ENCODE measurements around the gene CBX5.

Gene CBX5

GRCh38 chr12:54280468-54281260 lies 742 bp upstream of the CBX5 start, which contains the start of gene HNRNPA1:
Gene HNRNPA1, plus strand, starts transcription at chr12:54280726. Its CDS starts 82 bp downstream, at chr12:54280808.
- TF ChIP-seq CTCF (IDR thresholded peaks at IDR 0.05; ENCODE audit: insufficient read depth, low read depth, low read length, missing control alignments), result no peak
- H3K4me3 ChIP-seq (ENCODE audit: low read length), result peak within 1 kb of the TSS; percentile 98
- DNase-seq (ENCODE audit: low read depth), result peak; percentile 100

GRCh38 chr12:54279227-54279631 lies 693 bp downstream of the CBX5 start:
- DNase-seq (ENCODE audit: low read depth), result no peak
- no peak for TF ChIP-seq CTCF (IDR thresholded peaks at IDR 0.05; ENCODE audit: insufficient read depth, low read depth, low read length, missing control alignments)
- peak overlapping the region; percentile 98 for H3K4me3 ChIP-seq (ENCODE audit: low read length)

GRCh38 chr12:54277823-54278276 lies 2.1 kb downstream of the CBX5 start:
- peak overlapping the region; percentile 98 for H3K4me3 ChIP-seq (ENCODE audit: low read length)
- no peak for DNase-seq (ENCODE audit: low read depth)
- TF ChIP-seq CTCF (IDR thresholded peaks at IDR 0.05; ENCODE audit: insufficient read depth, low read depth, low read length, missing control alignments), result no peak

GRCh38 chr12:54276368-54276767 lies 3.6 kb downstream of the CBX5 start:
- TF ChIP-seq CTCF (IDR thresholded peaks at IDR 0.05; ENCODE audit: insufficient read depth, low read depth, low read length, missing control alignments), result no peak
- no peak overlapping the region for H3K4me3 ChIP-seq (ENCODE audit: low read length)
- DNase-seq (ENCODE audit: low read depth), result no peak

- H3K4me3 ChIP-seq (ENCODE audit: low read length), result no peak overlapping the region
- no peak for TF ChIP-seq CTCF (IDR thresholded peaks at IDR 0.05; ENCODE audit: insufficient read depth, low read depth, low read length, missing control alignments)
- DNase-seq (ENCODE audit: low read depth), result no peak
Observed at GRCh38 chr12:54273981-54274380, 5.9 kb downstream of the CBX5 start.

GRCh38 chr12:54272214-54272613 lies 7.7 kb downstream of the CBX5 start:
- TF ChIP-seq CTCF (IDR thresholded peaks at IDR 0.05; ENCODE audit: insufficient read depth, low read depth, low read length, missing control alignments), result no peak
- no peak overlapping the region for H3K4me3 ChIP-seq (ENCODE audit: low read length)
- DNase-seq (ENCODE audit: low read depth), result no peak

- no peak for DNase-seq (ENCODE audit: low read depth)
- no peak for TF ChIP-seq CTCF (IDR thresholded peaks at IDR 0.05; ENCODE audit: insufficient read depth, low read depth, low read length, missing control alignments)
- no peak overlapping the region for H3K4me3 ChIP-seq (ENCODE audit: low read length)
Observed at GRCh38 chr12:54270345-54270744, 9.6 kb downstream of the CBX5 start.
